IMR-90 (cell line): ENCODE results near the gene EXOC6B. TPM values are rescaled to one million over a fixed set of nuclear protein-coding genes. Genes with fewer than 3 reads are reported as not detected.

ENCODE experiments used
- ATAC-seq: fragments of 200-7000 bp; cut with Tn5 transposase; 2 replicates; pipeline ENCODE4 v1.9.1; 2020; ENCODE audit warnings: low read depth, mild to moderate bottlenecking, moderate library complexity
- BruUV-seq: library from RNA; stranded (reverse); fragments of 400-500 nt; replicated peaks from 2 replicates; lab custom pipeline; 2021; lab: Mats Ljungman, UMichigan
- CTCF ChIA-PET: fragments of 300-600 bp; formaldehyde crosslinking; extraction: SDS; loops from one replicate; lab custom pipeline; 2021; ENCODE audit warnings: antibody characterized with exemption; lab: Yijun Ruan, JAX
- POLR2A ChIA-PET: fragments of 300-600 bp; sonication (Branson Sonifier 250); formaldehyde crosslinking; loops from one replicate; lab custom pipeline; 2022; ENCODE audit warnings: antibody characterized with exemption; ENCODE audit not compliant: unreplicated experiment; lab: Charles Lee
- DNase-seq: peaks from one replicate; pipeline ENCODE4 v3.0.0; 2013
- H2AFZ ChIP-seq: replicated peaks from 2 replicates; pipeline ENCODE3; 2013; ENCODE audit warnings: low read length, mild to moderate bottlenecking; ENCODE audit not compliant: poor library complexity
- H2AK5ac ChIP-seq: 2 replicates; pipeline ENCODE4 v1.6.1; 2013; ENCODE audit warnings: low read depth, low read length, inconsistent platforms
- H2AK9ac ChIP-seq: replicated peaks from 2 replicates; pipeline ENCODE3; 2013; ENCODE audit warnings: mild to moderate bottlenecking, low read depth, low read length, moderate library complexity; ENCODE audit not compliant: poor library complexity
- H2BK120ac ChIP-seq: 2 replicates; pipeline ENCODE4 v1.6.1; 2013; ENCODE audit warnings: low read depth, low read length, inconsistent platforms
- H2BK15ac ChIP-seq: 3 replicates; pipeline ENCODE4 v1.6.1; 2013; ENCODE audit warnings: low read depth, low read length, inconsistent platforms
- H2BK20ac ChIP-seq: 2 replicates; pipeline ENCODE4 v1.6.1; 2013; ENCODE audit warnings: low read depth, mild to moderate bottlenecking, inconsistent platforms, low read length, moderate library complexity
- H2BK5ac ChIP-seq: 2 replicates; pipeline ENCODE4 v1.6.1; 2013; ENCODE audit warnings: mild to moderate bottlenecking, low read depth, low read length, inconsistent platforms; ENCODE audit not compliant: poor library complexity, severe bottlenecking
- H3K14ac ChIP-seq: replicated peaks from 2 replicates; pipeline ENCODE4 v1.6.1; 2013; ENCODE audit warnings: low read depth, low read length, inconsistent platforms
- H3K18ac ChIP-seq: 2 replicates; pipeline ENCODE4 v1.6.1; 2013; ENCODE audit warnings: low read depth, low read length, control low read depth
- H3K23ac ChIP-seq: 2 replicates; pipeline ENCODE4 v1.6.1; 2013; ENCODE audit warnings: low read depth, low read length, inconsistent platforms
- H3K27ac ChIP-seq: 2 replicates; pipeline ENCODE4 v1.5.1; 2013; ENCODE audit warnings: mild to moderate bottlenecking, control low read depth, low read length; ENCODE audit not compliant: insufficient read depth
- H3K27me3 ChIP-seq: 2 replicates; pipeline ENCODE4 v1.6.1; 2013; ENCODE audit warnings: low read length; ENCODE audit not compliant: control insufficient read depth, insufficient read depth
- H3K36me3 ChIP-seq: 2 replicates; pipeline ENCODE4 v1.6.1; 2013; ENCODE audit warnings: low read length, mixed read lengths; ENCODE audit not compliant: control insufficient read depth, insufficient read depth
- H3K4ac ChIP-seq: 2 replicates; pipeline ENCODE4 v1.6.1; 2013; ENCODE audit warnings: low read depth, low read length, inconsistent platforms
- H3K4me1 ChIP-seq: 2 replicates; pipeline ENCODE4 v1.6.1; 2013; ENCODE audit warnings: low read length, mixed read lengths; ENCODE audit not compliant: control insufficient read depth, insufficient read depth
- H3K4me2 ChIP-seq: 2 replicates; pipeline ENCODE4 v1.6.1; 2013; ENCODE audit warnings: low read depth, mild to moderate bottlenecking, control low read depth, low read length, moderate library complexity
- H3K4me3 ChIP-seq: 2 replicates; pipeline ENCODE4 v1.5.1; 2013; ENCODE audit warnings: low read depth, mild to moderate bottlenecking, control low read depth, low read length, moderate library complexity; ENCODE audit not compliant: insufficient read depth
- H3K56ac ChIP-seq: 2 replicates; pipeline ENCODE4 v1.6.1; 2013; ENCODE audit warnings: low read length, inconsistent platforms; ENCODE audit not compliant: insufficient read depth; ENCODE audit errors: extremely low read depth
- H3K79me1 ChIP-seq, 2 experiments: 2 replicates each; pipeline ENCODE4 v1.6.1; 2013; ENCODE audit warnings: low read length in 2 of 2, inconsistent platforms in 1 of 2, low read depth in 1 of 2
- H3K9ac ChIP-seq: 2 replicates; pipeline ENCODE4 v1.6.1; 2013; ENCODE audit warnings: low read depth, low read length, control low read depth
- H3K9me1 ChIP-seq: 2 replicates; pipeline ENCODE4 v1.6.1; 2013; ENCODE audit warnings: low read length, inconsistent platforms; ENCODE audit not compliant: insufficient read depth
- H3K9me3 ChIP-seq: 2 replicates; pipeline ENCODE4 v1.6.1; 2013; ENCODE audit warnings: low read length; ENCODE audit not compliant: control insufficient read depth, insufficient read depth
- H4K20me1 ChIP-seq: 2 replicates; pipeline ENCODE4 v1.6.1; 2013; ENCODE audit warnings: low read length, inconsistent platforms; ENCODE audit not compliant: insufficient read depth
- H4K5ac ChIP-seq: 2 replicates; pipeline ENCODE4 v1.6.1; 2013; ENCODE audit warnings: mild to moderate bottlenecking, low read depth, low read length, control low read depth
- H4K8ac ChIP-seq, 2 experiments: 2 replicates each; pipeline ENCODE4 v1.6.1; 2013; ENCODE audit warnings: low read depth in 2 of 2, low read length in 2 of 2, control low read depth in 1 of 2, inconsistent platforms in 1 of 2
- H4K91ac ChIP-seq: 2 replicates; pipeline ENCODE4 v1.6.1; 2013; ENCODE audit warnings: low read depth, low read length, inconsistent platforms; ENCODE audit not compliant: insufficient read depth
- RFX5 ChIP-seq: IDR thresholded peaks from 2 replicates; pipeline ENCODE4 v1.8.0; 2012; ENCODE audit warnings: low read depth, mild to moderate bottlenecking, low read length, moderate library complexity
- WGBS, 2 experiments: methylation state at CpG; one replicate each; pipeline versions ENCODE4 v1.1.5 to v1.1.7; 2013; ENCODE audit warnings: missing lambda C conversion rate in 2 of 2; ENCODE audit not compliant: insufficient read length in 1 of 2; ENCODE audit errors: extremely low coverage in 2 of 2; 5-methylcytosine and 5-hydroxymethylcytosine counted together
- dilution Hi-C: fragments of 300-500 bp; cut with HindIII; formaldehyde crosslinking; loops from one replicate; pipeline ENCODE4 v1.14.3; 2018; ENCODE audit warnings: low sequenced_read_pairs; ENCODE audit not compliant: unreplicated experiment
- in situ Hi-C: fragments of 300-500 bp; cut with MboI; formaldehyde crosslinking; loops from 3 replicates; pipeline ENCODE4 v1.14.3; 2019; ENCODE audit warnings: low sequenced_read_pairs, inconsistent platforms, mixed read lengths
- intact Hi-C: fragments of 100-400 bp; cut with micrococcal nuclease; formaldehyde crosslinking; loops from 2 replicates; pipeline ENCODE4 v1.10.0; 2022
- polyA plus RNA-seq, 3 experiments: library from polyadenylated mRNA; depleted of rRNA; stranded (reverse); fragments of >200 nt; gene quantifications; 2 replicates each; pipeline ENCODE4 v1.2.3, GENCODE V29; 2012; ENCODE audit warnings: low replicate concordance in 1 of 3
- total RNA-seq: library from RNA; depleted of rRNA; stranded (reverse); fragments of >200 nt; gene quantifications from 2 replicates; pipeline ENCODE4 v1.2.3, GENCODE V29; 2012

Gene EXOC6B
- total and polyA plus RNA-seq, 2 of the 4 experiments (the other 2 are of a cell fraction), result 10.2 to 29.4 TPM

DNA sequence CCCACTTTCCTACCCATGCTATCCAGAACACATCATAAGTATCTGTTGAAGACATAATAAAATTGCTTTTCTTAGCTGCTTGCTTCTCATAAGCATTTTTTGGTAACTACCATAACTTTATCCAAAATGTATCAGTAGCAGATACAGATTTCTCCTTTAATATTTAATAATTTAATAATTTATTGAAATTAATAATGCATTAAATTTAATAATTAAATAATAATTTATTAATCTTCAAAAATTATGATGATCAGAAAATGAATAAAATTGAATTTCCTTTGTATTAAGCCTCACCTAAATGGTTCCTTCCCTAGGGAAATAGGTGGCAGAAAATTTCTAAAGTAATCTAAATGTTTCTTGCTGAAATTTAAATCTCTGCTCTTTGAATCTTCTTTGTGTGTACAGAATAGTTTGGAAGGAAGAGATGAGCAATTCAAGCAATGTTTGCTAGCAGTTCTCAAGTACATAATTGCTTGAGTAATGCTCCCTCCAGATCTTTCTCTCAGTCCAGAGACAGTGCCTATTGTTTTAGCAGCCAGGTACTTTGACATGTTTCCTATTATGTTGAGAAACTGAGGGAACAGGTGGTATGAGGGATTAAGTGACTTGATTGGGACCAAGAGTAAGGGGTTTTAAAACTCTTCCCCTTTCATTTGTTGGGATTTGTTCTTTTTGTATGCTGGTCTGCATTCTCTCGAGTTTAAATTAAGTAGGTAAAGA lies 555.1 kb downstream of the EXOC6B start:
- Histone ChIP-seq H3K27me3 (no peaks in the 10 kb centered on the region), H3K27ac (no peak overlapping the region), H4K91ac (no peak overlapping the region), H3K4me1 (peaks cover 3% of the 10 kb centered on the region; the same call in 1 of the 2 replicates), H2BK120ac (no peak overlapping the region), H3K18ac (no peak overlapping the region), H3K9me3 (no peaks in the 10 kb centered on the region), H4K5ac (no peak overlapping the region), H2BK5ac (no peak overlapping the region), H3K9me1 (no peaks in the 10 kb centered on the region), H3K14ac (no peak overlapping the region), H3K36me3 (no peaks in the 10 kb centered on the region), H3K9ac (no peak overlapping the region), H2BK20ac (no peak overlapping the region), H3K79me1 (no peaks in the 10 kb centered on the region), H2AK5ac (no peak overlapping the region), H3K4me2 (no peak overlapping the region), H3K23ac (no peak overlapping the region), H4K8ac (no peak overlapping the region), H3K4ac (no peak overlapping the region), H2BK15ac (no peak overlapping the region), H4K20me1 (no peaks in the 10 kb centered on the region; the same call in 1 of the 2 replicates), H2AK9ac (no peak overlapping the region), H2AFZ (no peak overlapping the region), H3K4me3 (no peak overlapping the region), H3K56ac (no peak overlapping the region)
- ATAC-seq (no peak), DNase-seq (no peak)
- ChIA-PET CTCF (no interaction called here), POLR2A (no interaction called here)
- no peak for TF ChIP-seq RFX5
- dilution Hi-C loops, result no loop called here
- no TSS peak for BruUV-seq
- in situ Hi-C loops, result no loop called here
- no CpG with 5 or more reads among the region's 1 CpG for WGBS, 2 experiments
- intact Hi-C loops, result no loop called here
